Neutrophil (primary cell): ENCODE data around the gene EIF2A.

Source experiments
- H3K27ac ChIP-seq: fragments of 200-600 bp; sonication (generic); 2 replicates; pipeline ENCODE4 v1.5.1; 2016; ENCODE audit warnings: mild to moderate bottlenecking, moderate library complexity
- H3K27me3 ChIP-seq: fragments of 200-600 bp; sonication (generic); 2 replicates; pipeline ENCODE4 v1.6.0; 2016; ENCODE audit warnings: mild to moderate bottlenecking
- H3K36me3 ChIP-seq: fragments of 200-600 bp; sonication (generic); 2 replicates; pipeline ENCODE4 v1.5.1; 2017
- H3K4me1 ChIP-seq, 2 experiments: fragments of 200-600 bp in 1 of 2; sonication (generic) in 1 of 2; 1 replicate in 1 of 2; 2 replicates in 1 of 2; pipeline versions ENCODE4 v1.5.1 to v1.6.1; 2013 to 2016; ENCODE audit warnings: low read depth in 1 of 2, low read length in 1 of 2, mild to moderate bottlenecking in 1 of 2, moderate library complexity in 1 of 2; ENCODE audit not compliant: control insufficient read depth in 1 of 2, insufficient read depth in 1 of 2
- H3K4me3 ChIP-seq, 2 experiments: fragments of 200-600 bp in 1 of 2; sonication (generic) in 1 of 2; 1 replicate in 1 of 2; 2 replicates in 1 of 2; pipeline ENCODE4 v1.5.1; 2013 to 2016; ENCODE audit warnings: low read depth in 1 of 2, low read length in 1 of 2, mild to moderate bottlenecking in 1 of 2, moderate library complexity in 1 of 2
- H3K9me3 ChIP-seq: fragments of 200-600 bp; sonication (generic); 2 replicates; pipeline ENCODE4 v1.5.1; 2016
- CTCF ChIP-seq: fragments of 200-600 bp; sonication (generic); IDR thresholded peaks from 2 replicates; pipeline ENCODE4 v1.5.1; 2016; ENCODE audit warnings: antibody characterized with exemption

The EIF2A gene

GRCh38 chr3:150635526-150635925 lies 88.9 kb downstream of the EIF2A start:
- Histone ChIP-seq H3K27me3 (no peaks in the 10 kb centered on the region), H3K4me1 (no peaks in the 10 kb centered on the region), H3K9me3 (no peaks in the 10 kb centered on the region), H3K4me3 (no peak overlapping the region), H3K36me3 (peaks cover 19% of the 10 kb centered on the region), H3K27ac (no peak overlapping the region)
- no peak for TF ChIP-seq CTCF
